HepG2 (cell line): ENCODE results near the gene WDR54. TPM values are rescaled to one million over a fixed set of nuclear protein-coding genes. Genes with fewer than 3 reads are reported as not detected.

Source experiments
- ARHGAP35 ChIP-seq: sonication (generic); formaldehyde crosslinking; IDR thresholded peaks from 2 replicates; pipeline ENCODE4 v1.9.0; 2022; ENCODE audit warnings: mild to moderate bottlenecking, inconsistent platforms, moderate library complexity, missing genetic modification reagents, borderline replicate concordance
- CBX5 ChIP-seq: sonication (generic); formaldehyde crosslinking; IDR thresholded peaks from 2 replicates; pipeline ENCODE4 v1.4.0; 2020; ENCODE audit warnings: missing genetic modification reagents, borderline replicate concordance
- ELF1 ChIP-seq: sonication (generic); formaldehyde crosslinking; IDR thresholded peaks from 2 replicates; pipeline ENCODE4 v1.4.0; 2020; ENCODE audit warnings: missing genetic modification reagents
- KLF9 ChIP-seq: IDR thresholded peaks from 2 replicates; pipeline ENCODE4 v1.6.1; 2016; ENCODE audit warnings: low read depth
- MAZ ChIP-seq, 2 experiments: sonication (generic) in 1 of 2; formaldehyde crosslinking in 1 of 2; IDR thresholded peaks; 2 replicates each; pipeline versions ENCODE4 v1.5.0 to v1.6.1; 2012 to 2020; ENCODE audit warnings: low read depth in 2 of 2, mild to moderate bottlenecking in 2 of 2, borderline replicate concordance in 1 of 2, improper control_type of control experiment in 1 of 2, low read length in 1 of 2, missing genetic modification reagents in 1 of 2, moderate library complexity in 1 of 2
- MBNL3 ChIP-seq: fragments of 250-450 bp; sonication (Bioruptor Pico); conservative IDR thresholded peaks from 2 replicates; pipeline ENCODE4 v1.8.0; 2022; ENCODE audit warnings: mild to moderate bottlenecking, inconsistent platforms
- NONO ChIP-seq, 2 experiments: fragments of 450-650 bp in 1 of 2; sonication (generic) in 1 of 2; formaldehyde crosslinking in 1 of 2; IDR thresholded peaks in 1 of 2; conservative IDR thresholded peaks in 1 of 2; 2 replicates each; pipeline versions ENCODE4 v1.6.1 to v1.8.0; 2017 to 2022; ENCODE audit warnings: mild to moderate bottlenecking in 1 of 2, missing genetic modification reagents in 1 of 2, moderate library complexity in 1 of 2
- SIN3A ChIP-seq: IDR thresholded peaks from 2 replicates; pipeline ENCODE4 v1.6.1; 2011; ENCODE audit warnings: low read depth, mild to moderate bottlenecking, control low read depth, low read length, borderline replicate concordance
- THAP11 ChIP-seq: IDR thresholded peaks from 2 replicates; pipeline ENCODE4 v1.6.1; 2016; ENCODE audit warnings: missing biosample characterization, missing genetic modification reagents
- ZFP82 ChIP-seq: sonication (generic); formaldehyde crosslinking; IDR thresholded peaks from 2 replicates; pipeline ENCODE4 v1.5.1; 2020; ENCODE audit warnings: mild to moderate bottlenecking, missing genetic modification reagents, borderline replicate concordance
- ZNF331 ChIP-seq: sonication (generic); formaldehyde crosslinking; IDR thresholded peaks from 2 replicates; pipeline ENCODE4 v1.4.0; 2020; ENCODE audit warnings: missing genetic modification reagents
- ZNF557 ChIP-seq: sonication (generic); formaldehyde crosslinking; IDR thresholded peaks from 2 replicates; pipeline ENCODE4 v1.4.0; 2020; ENCODE audit warnings: missing genetic modification reagents
- ZNF558 ChIP-seq: sonication (generic); formaldehyde crosslinking; IDR thresholded peaks from 2 replicates; pipeline ENCODE4 v1.9.0; 2022; ENCODE audit warnings: mild to moderate bottlenecking, missing genetic modification reagents, borderline replicate concordance
- ZNF816 ChIP-seq: sonication (generic); formaldehyde crosslinking; IDR thresholded peaks from 2 replicates; pipeline ENCODE4 v1.8.0; 2022; ENCODE audit warnings: missing genetic modification reagents, mild to moderate bottlenecking, borderline replicate concordance
- ZNF883 ChIP-seq: sonication (generic); formaldehyde crosslinking; IDR thresholded peaks from 2 replicates; pipeline ENCODE4 v1.5.1; 2020; ENCODE audit warnings: mild to moderate bottlenecking, missing genetic modification reagents; ENCODE audit errors: not compliant biosample characterization
- ZSCAN21 ChIP-seq: sonication (generic); formaldehyde crosslinking; IDR thresholded peaks from 2 replicates; pipeline ENCODE4 v1.8.0; 2022; ENCODE audit warnings: mild to moderate bottlenecking, missing genetic modification reagents, moderate library complexity, borderline replicate concordance
- polyA plus RNA-seq, 8 experiments: library from polyadenylated mRNA; depleted of rRNA in 3 of 8; stranded (reverse) in 7 of 8; unstranded in 1 of 8; fragments of >200 nt; fragmentation: Illumina TruSeq in 4 of 8; extraction: Trizol in 4 of 8; gene quantifications; 2 replicates each; pipeline versions ENCODE4 v1.2.1 to v1.2.3, GENCODE V29; 2011 to 2016; ENCODE audit warnings: low read depth in 4 of 8, missing spikeins in 1 of 8, mixed read lengths in 1 of 8; ENCODE audit not compliant: insufficient read depth in 1 of 8
- total RNA-seq, 5 experiments: library from RNA; depleted of rRNA; stranded (reverse); fragments of >200 nt; fragmentation: Illumina TruSeq; extraction: Trizol; gene quantifications; 2 replicates each; pipeline ENCODE4 v1.2.3, GENCODE V29; 2016; ENCODE audit warnings: low read depth in 1 of 5
- TF ChIP-seq, protein P1 (sequence below): IDR thresholded peaks from 2 replicates; pipeline ENCODE4 v1.6.1; 2016; ENCODE audit warnings: mild to moderate bottlenecking, missing biosample characterization, missing genetic modification reagents
- TF ChIP-seq, protein P2 (sequence below): IDR thresholded peaks from 2 replicates; pipeline ENCODE4 v1.6.1; 2012; ENCODE audit warnings: inconsistent platforms
- TF ChIP-seq, protein P3 (sequence below): sonication (generic); formaldehyde crosslinking; IDR thresholded peaks from 2 replicates; pipeline ENCODE4 v1.4.0; 2020; ENCODE audit warnings: missing genetic modification reagents; ENCODE audit errors: not compliant biosample characterization
- TF ChIP-seq, protein P4 (sequence below): IDR thresholded peaks from 2 replicates; pipeline ENCODE4 v1.6.1; 2016; ENCODE audit warnings: missing compliant biosample characterization, missing genetic modification reagents, borderline replicate concordance
- TF ChIP-seq, protein P5 (sequence below): sonication (generic); formaldehyde crosslinking; IDR thresholded peaks from 2 replicates; pipeline ENCODE4 v1.5.0; 2020; ENCODE audit warnings: mild to moderate bottlenecking, missing genetic modification reagents, moderate library complexity

The WDR54 gene
- total and polyA plus RNA-seq, 2 of the 13 experiments (the other 11 are each of a cell fraction or from before 2014, with no cell fraction given), result 2.0 to 17.3 TPM

DNA sequence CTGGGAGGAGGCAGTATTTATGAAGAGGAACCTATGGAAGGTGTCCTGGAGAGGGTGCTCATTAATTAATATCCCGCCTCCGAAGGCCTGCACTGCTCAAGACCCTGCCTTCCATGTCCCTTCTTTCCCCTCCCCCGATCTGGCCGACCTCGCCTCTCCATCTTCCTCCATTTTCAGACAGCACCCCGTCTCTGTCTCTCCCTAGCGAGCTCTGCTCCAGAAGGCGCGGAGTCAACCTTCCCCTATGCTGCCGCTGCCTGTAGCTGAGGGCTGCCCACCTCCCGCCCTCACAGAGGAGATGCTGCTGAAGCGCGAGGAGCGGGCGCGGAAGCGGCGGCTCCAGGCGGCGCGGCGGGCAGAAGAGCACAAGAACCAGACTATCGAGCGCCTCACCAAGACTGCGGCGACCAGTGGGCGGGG is 35.6 kb downstream of the WDR54 start (continued):
- TF ChIP-seq ZNF883, result peak; percentile 69
- TF ChIP-seq, protein P1, sequence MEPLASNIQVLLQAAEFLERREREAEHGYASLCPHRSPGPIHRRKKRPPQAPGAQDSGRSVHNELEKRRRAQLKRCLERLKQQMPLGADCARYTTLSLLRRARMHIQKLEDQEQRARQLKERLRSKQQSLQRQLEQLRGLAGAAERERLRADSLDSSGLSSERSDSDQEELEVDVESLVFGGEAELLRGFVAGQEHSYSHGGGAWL, result no peak
- TF ChIP-seq MAZ (IDR thresholded peaks at IDR 0.05; ENCODE audit: borderline replicate concordance, low read depth, low read length), result peak; percentile 60; the same call in 1 of the 2 replicates
- 0 out of 2 replicates have a peak, but pooled peaks have one; percentile 34 for TF ChIP-seq MAZ (CRISPR knock-in tag; IDR thresholded peaks at IDR 0.05; ENCODE audit: low read depth)
- no peak for TF ChIP-seq MBNL3 (CRISPR knock-in tag)
- peak; percentile 52 for TF ChIP-seq ZNF331 (CRISPR knock-in tag)
- 0 out of 2 replicates have a peak, but pooled peaks have one; percentile 31 for TF ChIP-seq ZFP82 (CRISPR knock-in tag)
- TF ChIP-seq ZNF557 (CRISPR knock-in tag), result no peak
- TF ChIP-seq, protein P2, sequence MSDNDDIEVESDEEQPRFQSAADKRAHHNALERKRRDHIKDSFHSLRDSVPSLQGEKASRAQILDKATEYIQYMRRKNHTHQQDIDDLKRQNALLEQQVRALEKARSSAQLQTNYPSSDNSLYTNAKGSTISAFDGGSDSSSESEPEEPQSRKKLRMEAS, result peak; percentile 34; the same call in 1 of the 2 replicates
- TF ChIP-seq, protein P3, sequence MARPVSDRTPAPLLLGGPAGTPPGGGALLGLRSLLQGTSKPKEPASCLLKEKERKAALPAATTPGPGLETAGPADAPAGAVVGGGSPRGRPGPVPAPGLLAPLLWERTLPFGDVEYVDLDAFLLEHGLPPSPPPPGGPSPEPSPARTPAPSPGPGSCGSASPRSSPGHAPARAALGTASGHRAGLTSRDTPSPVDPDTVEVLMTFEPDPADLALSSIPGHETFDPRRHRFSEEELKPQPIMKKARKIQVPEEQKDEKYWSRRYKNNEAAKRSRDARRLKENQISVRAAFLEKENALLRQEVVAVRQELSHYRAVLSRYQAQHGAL (CRISPR knock-in tag), result no peak
- peak; percentile 50 for TF ChIP-seq ELF1
- peak; percentile 69; the same call in 1 of the 2 replicates for TF ChIP-seq ZSCAN21
- 0 out of 2 replicates have a peak, but pooled peaks have one; percentile 17 for TF ChIP-seq ZNF816 (CRISPR knock-in tag)
- TF ChIP-seq CBX5, result no peak
- TF ChIP-seq, protein P4, sequence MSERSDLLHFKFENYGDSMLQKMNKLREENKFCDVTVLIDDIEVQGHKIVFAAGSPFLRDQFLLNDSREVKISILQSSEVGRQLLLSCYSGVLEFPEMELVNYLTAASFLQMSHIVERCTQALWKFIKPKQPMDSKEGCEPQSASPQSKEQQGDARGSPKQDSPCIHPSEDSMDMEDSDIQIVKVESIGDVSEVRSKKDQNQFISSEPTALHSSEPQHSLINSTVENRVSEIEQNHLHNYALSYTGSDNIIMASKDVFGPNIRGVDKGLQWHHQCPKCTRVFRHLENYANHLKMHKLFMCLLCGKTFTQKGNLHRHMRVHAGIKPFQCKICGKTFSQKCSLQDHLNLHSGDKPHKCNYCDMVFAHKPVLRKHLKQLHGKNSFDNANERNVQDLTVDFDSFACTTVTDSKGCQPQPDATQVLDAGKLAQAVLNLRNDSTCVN (CRISPR knock-in tag), result peak; percentile 11; the same call in 1 of the 2 replicates
- peak; percentile 38; the same call in 1 of the 2 replicates for TF ChIP-seq THAP11
- no peak for TF ChIP-seq NONO (IDR thresholded peaks at IDR 0.05)
- TF ChIP-seq NONO (CRISPR knock-in tag; conservative IDR thresholded peaks at IDR 0.05), result no peak; the same call in 1 of the 2 replicates
- TF ChIP-seq KLF9 (CRISPR knock-in tag), result 0 out of 2 replicates have a peak, but pooled peaks have one; percentile 3
- TF ChIP-seq ARHGAP35 (CRISPR knock-in tag), result 0 out of 2 replicates have a peak, but pooled peaks have one; percentile 13
- TF ChIP-seq, protein P5, sequence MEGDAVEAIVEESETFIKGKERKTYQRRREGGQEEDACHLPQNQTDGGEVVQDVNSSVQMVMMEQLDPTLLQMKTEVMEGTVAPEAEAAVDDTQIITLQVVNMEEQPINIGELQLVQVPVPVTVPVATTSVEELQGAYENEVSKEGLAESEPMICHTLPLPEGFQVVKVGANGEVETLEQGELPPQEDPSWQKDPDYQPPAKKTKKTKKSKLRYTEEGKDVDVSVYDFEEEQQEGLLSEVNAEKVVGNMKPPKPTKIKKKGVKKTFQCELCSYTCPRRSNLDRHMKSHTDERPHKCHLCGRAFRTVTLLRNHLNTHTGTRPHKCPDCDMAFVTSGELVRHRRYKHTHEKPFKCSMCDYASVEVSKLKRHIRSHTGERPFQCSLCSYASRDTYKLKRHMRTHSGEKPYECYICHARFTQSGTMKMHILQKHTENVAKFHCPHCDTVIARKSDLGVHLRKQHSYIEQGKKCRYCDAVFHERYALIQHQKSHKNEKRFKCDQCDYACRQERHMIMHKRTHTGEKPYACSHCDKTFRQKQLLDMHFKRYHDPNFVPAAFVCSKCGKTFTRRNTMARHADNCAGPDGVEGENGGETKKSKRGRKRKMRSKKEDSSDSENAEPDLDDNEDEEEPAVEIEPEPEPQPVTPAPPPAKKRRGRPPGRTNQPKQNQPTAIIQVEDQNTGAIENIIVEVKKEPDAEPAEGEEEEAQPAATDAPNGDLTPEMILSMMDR (CRISPR knock-in tag), result peak; percentile 31; the same call in 1 of the 2 replicates
- TF ChIP-seq ZNF558, result 0 out of 2 replicates have a peak, but pooled peaks have one; percentile 21
- TF ChIP-seq SIN3A, result no peak
